Sigmoid colon (tissue), 7 donors: ENCODE results near the gene HOXB6. TPM values are rescaled to one million over a fixed set of nuclear protein-coding genes. Genes with fewer than 3 reads are reported as not detected.
A peak's percentile ranks its signal among the peaks of the same experiment; 100 is the strongest.

Source experiments
- DNase-seq: peaks from one replicate; pipeline ENCODE4 v3.0.0-alpha.2; 2019
- H3K27ac ChIP-seq, 4 donors: fragments of 200-600 bp; sonication (generic); one replicate each; pipeline ENCODE4 v1.5.1; 2016 to 2019; ENCODE audit warnings: mild to moderate bottlenecking in 1 of 4
- H3K27me3 ChIP-seq, 3 donors: fragments of 200-600 bp; sonication (generic); one replicate each; pipeline ENCODE4 v1.5.1; 2019; ENCODE audit warnings: mild to moderate bottlenecking in 1 of 3
- H3K36me3 ChIP-seq, 4 donors: fragments of 200-600 bp; sonication (generic); one replicate each; pipeline ENCODE4 v1.5.1; 2016 to 2019
- H3K4me1 ChIP-seq, 4 donors: fragments of 200-600 bp; sonication (generic); one replicate each; pipeline ENCODE4 v1.5.1; 2017 to 2019
- H3K4me3 ChIP-seq, 4 donors: fragments of 200-600 bp; sonication (generic); one replicate each; pipeline ENCODE4 v1.5.1; 2017 to 2019; ENCODE audit warnings: mild to moderate bottlenecking in 2 of 4, moderate library complexity in 1 of 4
- H3K9me3 ChIP-seq, 4 donors: fragments of 200-600 bp in 3 of 4; sonication (generic) in 3 of 4; one replicate each; pipeline versions ENCODE4 v1.5.1 to v1.6.1; 2013 to 2019
- CTCF ChIP-seq, 4 experiments: fragments of 450-650 bp in 3 of 4; fragments of 200-600 bp in 1 of 4; IDR thresholded peaks; one replicate each; pipeline ENCODE4 v1.5.1; 2016 to 2019; ENCODE audit warnings: antibody characterized with exemption in 4 of 4, mild to moderate bottlenecking in 3 of 4, moderate library complexity in 2 of 4
- EP300 ChIP-seq, 4 donors: sonication (generic); formaldehyde crosslinking; IDR thresholded peaks; one replicate each; pipeline ENCODE4 v1.6.1; 2017; ENCODE audit warnings: antibody characterized with exemption in 4 of 4
- POLR2A ChIP-seq, 2 donors: fragments of 450-650 bp; IDR thresholded peaks; one replicate each; pipeline ENCODE4 v1.6.1; 2016; ENCODE audit warnings: antibody characterized with exemption in 2 of 2, mild to moderate bottlenecking in 2 of 2, moderate library complexity in 2 of 2
- POLR2AphosphoS5 ChIP-seq, 4 donors: sonication (generic); formaldehyde crosslinking; IDR thresholded peaks; one replicate each; pipeline ENCODE4 v1.6.1; 2017; ENCODE audit warnings: antibody characterized with exemption in 4 of 4
- WGBS, 2 donors: extraction: QIAGEN DNeasy Blood & Tissue Kit; methylation state at CpG; one replicate each; pipeline ENCODE4 v1.1.7; 2013; 5-methylcytosine and 5-hydroxymethylcytosine counted together
- intact Hi-C: fragments of 100-400 bp; cut with DNase I; formaldehyde crosslinking; loops from one replicate; pipeline ENCODE4 v1.15.1; 2023
- polyA plus RNA-seq, 3 donors: library from polyadenylated mRNA; stranded (reverse); fragments of 200-250 nt; gene quantifications; one replicate each; pipeline ENCODE4 v1.2.3, GENCODE V29; 2013
- total RNA-seq, 4 donors: library from RNA; depleted of rRNA; stranded (reverse); fragments of >200 nt; gene quantifications; one replicate each; pipeline ENCODE4 v1.1.0, GENCODE V29; 2016
- donor health status: healthy with polysubstance abuse.
- donor health status: Bipolar disorder and iron deficiency.
- donor health status: healthy.

Gene HOXB6
- total and polyA plus RNA-seq, 7 donors = 6.0 to 28.5 (median 10.2) TPM

DNA sequence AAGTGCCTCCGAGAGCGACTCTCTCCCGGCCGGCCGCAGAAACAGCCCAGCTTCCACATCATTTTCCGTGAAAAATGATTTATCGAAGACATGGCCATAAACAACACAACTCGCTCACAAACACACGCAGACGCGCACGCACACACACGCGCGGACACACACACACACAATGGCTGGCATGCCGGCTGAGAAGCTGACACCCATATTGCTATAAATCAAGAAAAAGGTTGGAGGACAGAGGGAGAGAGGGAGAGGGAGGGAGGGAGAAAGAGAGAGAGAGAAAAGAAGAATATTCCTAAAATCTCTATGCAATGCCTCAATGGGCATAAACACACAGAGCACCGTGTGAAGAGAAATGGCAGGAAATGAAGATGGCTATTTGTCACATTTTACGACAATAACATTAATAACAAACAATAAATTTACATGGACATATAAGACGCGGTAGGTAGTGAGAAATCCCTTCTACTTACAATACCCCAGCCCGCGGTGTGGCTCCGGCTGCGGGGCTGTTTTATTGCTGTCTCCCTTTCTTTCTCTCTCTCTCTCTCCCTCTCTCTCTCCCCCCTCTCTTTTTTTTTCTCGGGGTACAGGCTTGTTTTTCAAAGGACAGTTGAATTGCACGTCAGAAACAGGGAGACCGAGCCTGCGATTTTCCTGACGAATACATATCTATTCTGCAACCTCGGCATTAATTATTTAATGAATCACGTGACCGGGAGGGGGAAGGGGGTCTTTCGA, 36.1 kb downstream of the HOXB6 start:
- 44 to 82% methylated on average over 33 of the region's 33 CpGs for WGBS, 2 donors
- no peak for DNase-seq
- no peaks in the 10 kb centered on the region for H3K9me3 ChIP-seq
- peak overlapping the region; percentile 3 to 84 (median 36) for H3K4me3 ChIP-seq
- intact Hi-C loops = no loop called here
- peaks cover 0 to 100% (median 97%) of the 10 kb centered on the region in 4 donors for H3K4me1 ChIP-seq
- TF ChIP-seq EP300 (IDR thresholded peaks at IDR 0.05) = peak in 1 of 4 donors; percentile 19
- TF ChIP-seq POLR2AphosphoS5 (IDR thresholded peaks at IDR 0.05) = peak in 2 of 4 donors; percentile 60 to 63
- no peak for TF ChIP-seq CTCF (IDR thresholded peaks at IDR 0.05)
- H3K27me3 ChIP-seq = no peaks in the 10 kb centered on the region
- no peaks in the 10 kb centered on the region for H3K36me3 ChIP-seq
- H3K27ac ChIP-seq = peak overlapping the region; percentile 94 to 99 (median 96)

GRCh38 chr17:48567646-48568354, 37.0 kb downstream of the HOXB6 start:
- WGBS, 2 donors = 33 to 67% methylated on average over 2 of the region's 2 CpGs
- intact Hi-C loops = no loop called here
- peak overlapping the region; percentile 94 to 99 (median 96) for H3K27ac ChIP-seq
- H3K9me3 ChIP-seq = no peaks in the 10 kb centered on the region
- DNase-seq = no peak
- H3K4me3 ChIP-seq = peak overlapping the region in 3 of 4 donors; percentile 31 to 84 (median 40)
- H3K27me3 ChIP-seq = no peaks in the 10 kb centered on the region
- no peaks in the 10 kb centered on the region for H3K36me3 ChIP-seq
- TF ChIP-seq POLR2A (IDR thresholded peaks at IDR 0.05) = no peak
- TF ChIP-seq POLR2AphosphoS5 (IDR thresholded peaks at IDR 0.05) = no peak
- TF ChIP-seq CTCF (IDR thresholded peaks at IDR 0.05) = no peak
- no peak for TF ChIP-seq EP300 (IDR thresholded peaks at IDR 0.05)
- peaks cover 0 to 100% (median 97%) of the 10 kb centered on the region in 4 donors for H3K4me1 ChIP-seq

DNA sequence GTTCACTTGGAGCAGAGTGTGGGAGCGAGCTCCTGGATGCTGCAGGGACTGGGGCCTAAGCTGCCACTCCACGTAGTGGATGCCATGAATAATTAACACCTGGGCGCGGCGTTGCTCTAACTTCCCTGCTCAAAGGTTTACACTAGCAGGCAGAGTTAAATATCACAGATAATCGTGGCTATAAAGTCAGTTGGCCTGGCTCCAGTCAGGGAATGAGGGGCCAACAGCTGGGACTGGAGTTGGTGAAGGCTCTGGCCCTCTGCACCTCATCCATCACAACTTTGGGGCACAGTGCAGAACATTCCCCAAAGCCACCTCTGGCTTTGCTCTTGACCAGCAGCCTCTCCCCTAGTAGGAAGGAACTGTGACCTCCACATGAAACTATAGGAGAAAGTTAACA, 37.6 kb downstream of the HOXB6 start:
- H3K9me3 ChIP-seq = no peaks in the 10 kb centered on the region

DNA sequence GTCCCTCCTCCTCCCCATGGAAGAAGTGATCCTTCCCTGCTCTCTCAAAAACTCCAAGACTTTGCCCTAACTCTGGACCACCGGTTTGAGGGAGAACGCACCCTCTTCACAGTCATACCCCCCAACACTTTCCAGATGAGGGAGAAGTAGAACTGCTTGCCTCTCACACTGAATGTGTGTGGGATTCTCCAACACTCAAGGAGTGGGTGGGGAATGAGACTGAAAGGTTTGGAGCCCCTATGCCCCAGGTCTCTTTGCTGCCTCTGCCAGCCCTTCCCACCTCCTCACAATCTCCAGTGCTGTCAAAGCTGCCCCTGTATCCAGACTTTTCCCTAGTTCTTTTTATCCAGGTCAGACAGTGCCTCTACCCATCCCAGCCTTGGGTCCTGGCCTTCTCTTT, 38.1 kb downstream of the HOXB6 start:
- TF ChIP-seq CTCF (IDR thresholded peaks at IDR 0.05) (no peak), POLR2AphosphoS5 (IDR thresholded peaks at IDR 0.05) (no peak), POLR2A (IDR thresholded peaks at IDR 0.05) (no peak), EP300 (IDR thresholded peaks at IDR 0.05) (no peak)
- H3K4me1 ChIP-seq = peaks cover 0 to 100% (median 97%) of the 10 kb centered on the region in 4 donors
- H3K27me3 ChIP-seq = no peaks in the 10 kb centered on the region
- DNase-seq = no peak
- intact Hi-C loops = no loop called here
- 47 to 49% methylated on average over 2 of the region's 2 CpGs for WGBS, 2 donors
- no peak overlapping the region for H3K4me3 ChIP-seq
- peak overlapping the region; percentile 94 to 99 (median 96) for H3K27ac ChIP-seq
- no peaks in the 10 kb centered on the region for H3K36me3 ChIP-seq
- H3K9me3 ChIP-seq = no peaks in the 10 kb centered on the region

More for the DNA sequence above, 37.6 kb downstream of the HOXB6 start:
- H3K27me3 ChIP-seq = no peaks in the 10 kb centered on the region
- H3K4me3 ChIP-seq = no peak overlapping the region
- H3K27ac ChIP-seq = peak overlapping the region; percentile 94 to 99 (median 96)
- DNase-seq = no peak
- TF ChIP-seq CTCF (IDR thresholded peaks at IDR 0.05) (no peak), POLR2AphosphoS5 (IDR thresholded peaks at IDR 0.05) (peak in 1 of 4 donors; percentile 5)
- intact Hi-C loops = no loop called here
- H3K4me1 ChIP-seq = peaks cover 0 to 100% (median 97%) of the 10 kb centered on the region in 4 donors
- WGBS, 2 donors = 15 to 53% methylated on average over 6 of the region's 6 CpGs
- H3K36me3 ChIP-seq = no peaks in the 10 kb centered on the region
